ENCODE data around the gene PIANP.

Gene PIANP

DNA sequence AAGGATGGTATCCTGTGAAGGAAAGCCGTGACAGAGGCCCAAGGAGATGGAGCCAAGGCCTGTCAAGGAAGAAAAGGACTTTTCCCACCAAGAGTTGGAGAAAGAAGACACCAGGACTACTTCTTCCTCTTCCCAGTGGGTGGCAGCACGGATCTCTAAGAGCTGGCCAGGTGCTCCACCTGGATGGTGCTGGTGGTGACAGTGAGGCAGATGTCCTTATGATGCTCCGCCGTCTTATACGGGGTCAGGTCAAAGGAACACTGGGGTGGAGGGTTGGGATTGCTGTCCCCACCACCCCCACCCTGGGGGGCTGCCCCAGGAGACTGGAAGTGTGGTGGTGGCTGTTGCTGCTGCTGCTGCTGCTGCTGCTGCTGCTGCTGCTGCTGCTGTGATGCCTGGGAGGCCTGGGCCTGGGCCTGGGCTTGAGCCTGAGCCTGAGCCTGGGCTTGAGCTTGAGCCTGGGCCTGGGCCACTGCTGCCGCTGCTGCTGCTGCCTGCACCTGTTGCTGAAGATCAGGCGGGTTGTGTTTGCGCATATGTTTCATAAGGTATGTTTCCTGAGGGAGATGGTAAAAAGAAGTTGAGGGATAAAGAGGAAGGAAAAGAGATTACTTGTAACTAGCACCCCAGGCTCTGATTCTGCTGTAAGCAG, 32.9 kb downstream of the PIANP start:
- Histone ChIP-seq H3K36me3 (ENCODE audit: low read length) (peaks cover 27% of the 10 kb centered on the region; the same call in 1 of the 2 replicates), H3K9ac (ENCODE audit: low read length) (no peak overlapping the region), H3K4me3 (ENCODE audit: insufficient read depth, low read length, poor library complexity, severe bottlenecking) (no peak overlapping the region), H3K27me3 (ENCODE audit: low read length) (no peaks in the 10 kb centered on the region), H3F3A (ENCODE audit: insufficient read depth) (peaks cover 22% of the 10 kb centered on the region), H3K27ac (ENCODE audit: low read depth, low read length) (no peak overlapping the region), H3K9me2 (replicated peaks; ENCODE audit: insufficient read depth, low read length) (no peaks in the 10 kb centered on the region), H2AFZ (ENCODE audit: low read depth, low read length, severe bottlenecking) (no peak overlapping the region), H3K4me2 (ENCODE audit: low read depth, low read length, poor library complexity, severe bottlenecking) (no peak overlapping the region), H3K79me2 (ENCODE audit: insufficient read depth, low read length) (no peaks in the 10 kb centered on the region), H4K20me1 (ENCODE audit: low read depth, low read length) (no peaks in the 10 kb centered on the region), H3K9me3 (ENCODE audit: insufficient read depth, low read length) (no peaks in the 10 kb centered on the region)
- TF ChIP-seq, protein P1, sequence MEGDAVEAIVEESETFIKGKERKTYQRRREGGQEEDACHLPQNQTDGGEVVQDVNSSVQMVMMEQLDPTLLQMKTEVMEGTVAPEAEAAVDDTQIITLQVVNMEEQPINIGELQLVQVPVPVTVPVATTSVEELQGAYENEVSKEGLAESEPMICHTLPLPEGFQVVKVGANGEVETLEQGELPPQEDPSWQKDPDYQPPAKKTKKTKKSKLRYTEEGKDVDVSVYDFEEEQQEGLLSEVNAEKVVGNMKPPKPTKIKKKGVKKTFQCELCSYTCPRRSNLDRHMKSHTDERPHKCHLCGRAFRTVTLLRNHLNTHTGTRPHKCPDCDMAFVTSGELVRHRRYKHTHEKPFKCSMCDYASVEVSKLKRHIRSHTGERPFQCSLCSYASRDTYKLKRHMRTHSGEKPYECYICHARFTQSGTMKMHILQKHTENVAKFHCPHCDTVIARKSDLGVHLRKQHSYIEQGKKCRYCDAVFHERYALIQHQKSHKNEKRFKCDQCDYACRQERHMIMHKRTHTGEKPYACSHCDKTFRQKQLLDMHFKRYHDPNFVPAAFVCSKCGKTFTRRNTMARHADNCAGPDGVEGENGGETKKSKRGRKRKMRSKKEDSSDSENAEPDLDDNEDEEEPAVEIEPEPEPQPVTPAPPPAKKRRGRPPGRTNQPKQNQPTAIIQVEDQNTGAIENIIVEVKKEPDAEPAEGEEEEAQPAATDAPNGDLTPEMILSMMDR (IDR thresholded peaks at IDR 0.05; ENCODE audit: insufficient read depth, low read length, poor library complexity, severe bottlenecking): no peak
- no peak for TF ChIP-seq EZH2phosphoT487 (conservative IDR thresholded peaks at IDR 0.05; ENCODE audit: low read length)

DNA sequence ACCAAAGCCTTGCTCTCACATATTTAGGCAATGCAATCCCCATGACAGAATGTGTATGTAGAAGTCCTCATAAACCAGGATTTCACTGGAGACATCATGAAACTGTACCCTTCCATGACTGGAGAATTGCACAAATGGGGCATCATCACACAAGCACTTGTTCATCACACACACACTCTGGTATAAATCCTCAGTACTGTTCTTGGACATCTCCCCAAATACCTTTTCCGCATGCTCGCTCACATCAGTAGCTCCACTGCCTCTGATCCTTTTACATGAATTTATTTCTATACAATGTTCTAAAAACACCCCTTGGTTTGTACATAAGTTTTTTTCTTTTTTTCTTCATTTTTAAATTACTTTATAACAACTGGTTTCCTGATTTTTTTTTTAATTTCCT, 34.4 kb downstream of the PIANP start:
- Histone ChIP-seq H4K20me1 (ENCODE audit: low read depth, low read length) (no peaks in the 10 kb centered on the region), H3K79me2 (ENCODE audit: insufficient read depth, low read length) (peaks cover 10% of the 10 kb centered on the region; the same call in 1 of the 2 replicates), H3K9me3 (ENCODE audit: insufficient read depth, low read length) (no peaks in the 10 kb centered on the region), H3K36me3 (ENCODE audit: low read length) (peaks cover 19% of the 10 kb centered on the region; the same call in 1 of the 2 replicates), H3K4me2 (ENCODE audit: low read depth, low read length, poor library complexity, severe bottlenecking) (no peak overlapping the region), H2AFZ (ENCODE audit: low read depth, low read length, severe bottlenecking) (no peak overlapping the region), H3K27me3 (ENCODE audit: low read length) (no peaks in the 10 kb centered on the region), H3K27ac (ENCODE audit: low read depth, low read length) (no peak overlapping the region), H3K9me2 (replicated peaks; ENCODE audit: insufficient read depth, low read length) (no peaks in the 10 kb centered on the region), H3K9ac (ENCODE audit: low read length) (no peak overlapping the region), H3K4me3 (ENCODE audit: insufficient read depth, low read length, poor library complexity, severe bottlenecking) (no peak overlapping the region), H3F3A (ENCODE audit: insufficient read depth) (peaks cover 22% of the 10 kb centered on the region)
- TF ChIP-seq EZH2phosphoT487 (conservative IDR thresholded peaks at IDR 0.05; ENCODE audit: low read length): no peak
- TF ChIP-seq, protein P1 (IDR thresholded peaks at IDR 0.05; ENCODE audit: insufficient read depth, low read length, poor library complexity, severe bottlenecking): no peak

DNA sequence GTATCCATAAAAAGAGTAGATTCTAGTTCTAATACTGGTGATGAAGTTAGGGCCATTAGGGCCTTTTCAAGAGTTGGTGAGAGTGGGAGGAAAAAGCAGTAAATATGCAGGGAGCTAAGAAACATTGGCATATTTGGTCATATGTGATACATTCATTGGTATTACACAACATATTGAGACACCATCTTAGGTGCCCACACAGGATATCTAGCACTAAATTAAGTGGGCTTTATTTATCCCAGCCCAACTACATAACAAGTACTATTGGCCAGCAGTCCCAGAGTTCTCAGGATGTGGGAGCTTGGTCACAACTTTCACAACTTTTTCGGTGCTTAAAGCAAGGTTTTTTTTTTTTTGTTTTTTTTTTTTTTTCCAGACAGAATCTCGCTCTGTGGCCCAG, 35.7 kb downstream of the PIANP start:
- no peak overlapping the region for H3K27ac ChIP-seq (ENCODE audit: low read depth, low read length)
- H3K79me2 ChIP-seq (ENCODE audit: insufficient read depth, low read length): peaks cover 10% of the 10 kb centered on the region; the same call in 1 of the 2 replicates
- H4K20me1 ChIP-seq (ENCODE audit: low read depth, low read length): no peaks in the 10 kb centered on the region
- no peaks in the 10 kb centered on the region for H3K9me3 ChIP-seq (ENCODE audit: insufficient read depth, low read length)
- peaks cover 7% of the 10 kb centered on the region; the same call in 1 of the 2 replicates for H3K36me3 ChIP-seq (ENCODE audit: low read length)
- no peak for TF ChIP-seq EZH2phosphoT487 (conservative IDR thresholded peaks at IDR 0.05; ENCODE audit: low read length)
- TF ChIP-seq, protein P1 (IDR thresholded peaks at IDR 0.05; ENCODE audit: insufficient read depth, low read length, poor library complexity, severe bottlenecking): no peak
- no peak overlapping the region for H3K4me2 ChIP-seq (ENCODE audit: low read depth, low read length, poor library complexity, severe bottlenecking)
- H3K9me2 ChIP-seq (replicated peaks; ENCODE audit: insufficient read depth, low read length): no peaks in the 10 kb centered on the region
- no peak overlapping the region for H3K4me3 ChIP-seq (ENCODE audit: insufficient read depth, low read length, poor library complexity, severe bottlenecking)
- H2AFZ ChIP-seq (ENCODE audit: low read depth, low read length, severe bottlenecking): no peak overlapping the region
- no peaks in the 10 kb centered on the region for H3K27me3 ChIP-seq (ENCODE audit: low read length)
- H3F3A ChIP-seq (ENCODE audit: insufficient read depth): peaks cover 22% of the 10 kb centered on the region
- no peak overlapping the region for H3K9ac ChIP-seq (ENCODE audit: low read length)
